ENCODE results near the gene MEIS2.

- TF ChIP-seq, protein P1, sequence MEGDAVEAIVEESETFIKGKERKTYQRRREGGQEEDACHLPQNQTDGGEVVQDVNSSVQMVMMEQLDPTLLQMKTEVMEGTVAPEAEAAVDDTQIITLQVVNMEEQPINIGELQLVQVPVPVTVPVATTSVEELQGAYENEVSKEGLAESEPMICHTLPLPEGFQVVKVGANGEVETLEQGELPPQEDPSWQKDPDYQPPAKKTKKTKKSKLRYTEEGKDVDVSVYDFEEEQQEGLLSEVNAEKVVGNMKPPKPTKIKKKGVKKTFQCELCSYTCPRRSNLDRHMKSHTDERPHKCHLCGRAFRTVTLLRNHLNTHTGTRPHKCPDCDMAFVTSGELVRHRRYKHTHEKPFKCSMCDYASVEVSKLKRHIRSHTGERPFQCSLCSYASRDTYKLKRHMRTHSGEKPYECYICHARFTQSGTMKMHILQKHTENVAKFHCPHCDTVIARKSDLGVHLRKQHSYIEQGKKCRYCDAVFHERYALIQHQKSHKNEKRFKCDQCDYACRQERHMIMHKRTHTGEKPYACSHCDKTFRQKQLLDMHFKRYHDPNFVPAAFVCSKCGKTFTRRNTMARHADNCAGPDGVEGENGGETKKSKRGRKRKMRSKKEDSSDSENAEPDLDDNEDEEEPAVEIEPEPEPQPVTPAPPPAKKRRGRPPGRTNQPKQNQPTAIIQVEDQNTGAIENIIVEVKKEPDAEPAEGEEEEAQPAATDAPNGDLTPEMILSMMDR (IDR thresholded peaks at IDR 0.05; ENCODE audit: borderline replicate concordance, extremely low read depth, low read length, poor library complexity, severe bottlenecking): no peak
- no peak for TF ChIP-seq EZH2 (IDR thresholded peaks at IDR 0.05; ENCODE audit: borderline replicate concordance, low read depth, low read length, severe bottlenecking)
Observed at GRCh38 chr15:36994790-36995189, 105.6 kb downstream of the MEIS2 start.

Data from DND-41 (cell line).